IPS-18a (cell line): ENCODE data around the gene RPL19.

Experiments
- H3K27ac ChIP-seq: one replicate; pipeline ENCODE4 v1.5.1; 2013; ENCODE audit warnings: low read length
- H3K27me3 ChIP-seq: one replicate; pipeline ENCODE4 v1.6.1; 2013; ENCODE audit warnings: mild to moderate bottlenecking, low read length; ENCODE audit not compliant: control insufficient read depth, insufficient read depth
- H3K36me3 ChIP-seq: one replicate; pipeline ENCODE4 v1.6.1; 2013; ENCODE audit warnings: low read depth, low read length; ENCODE audit not compliant: control insufficient read depth
- H3K4me1 ChIP-seq: one replicate; pipeline ENCODE4 v1.6.1; 2013; ENCODE audit warnings: low read depth, low read length; ENCODE audit not compliant: control insufficient read depth
- H3K4me3 ChIP-seq: one replicate; pipeline ENCODE4 v1.5.1; 2013; ENCODE audit warnings: low read length
- H3K9ac ChIP-seq: one replicate; pipeline ENCODE4 v1.6.1; 2013; ENCODE audit warnings: mild to moderate bottlenecking, low read length, moderate library complexity
- H3K9me3 ChIP-seq: one replicate; pipeline ENCODE4 v1.6.1; 2013; ENCODE audit warnings: low read depth, low read length; ENCODE audit not compliant: control insufficient read depth

The RPL19 gene

DNA sequence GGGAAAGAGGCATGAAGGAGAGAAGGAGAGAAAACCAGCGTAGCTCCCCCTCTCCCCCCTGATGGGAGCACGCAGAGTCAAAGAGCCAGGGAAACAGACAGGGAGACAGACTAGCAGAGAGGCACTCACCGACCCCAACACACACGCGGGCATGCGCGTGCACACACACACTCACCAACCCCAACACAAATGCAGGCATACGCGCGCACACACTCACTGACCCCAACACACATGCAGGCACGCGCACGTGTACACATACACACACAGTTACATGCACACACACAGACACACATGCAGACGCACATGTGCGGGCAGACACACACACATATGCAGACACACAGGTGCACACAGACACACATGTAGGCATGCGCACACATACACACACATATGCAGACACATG is 7.2 kb upstream of the RPL19 start:
- Histone ChIP-seq H3K36me3 (peaks cover 38% of the 10 kb centered on the region), H3K4me1 (peaks cover 21% of the 10 kb centered on the region), H3K27ac (no peak overlapping the region), H3K9me3 (no peaks in the 10 kb centered on the region), H3K4me3 (no peak overlapping the region), H3K27me3 (no peaks in the 10 kb centered on the region), H3K9ac (no peak overlapping the region)

DNA sequence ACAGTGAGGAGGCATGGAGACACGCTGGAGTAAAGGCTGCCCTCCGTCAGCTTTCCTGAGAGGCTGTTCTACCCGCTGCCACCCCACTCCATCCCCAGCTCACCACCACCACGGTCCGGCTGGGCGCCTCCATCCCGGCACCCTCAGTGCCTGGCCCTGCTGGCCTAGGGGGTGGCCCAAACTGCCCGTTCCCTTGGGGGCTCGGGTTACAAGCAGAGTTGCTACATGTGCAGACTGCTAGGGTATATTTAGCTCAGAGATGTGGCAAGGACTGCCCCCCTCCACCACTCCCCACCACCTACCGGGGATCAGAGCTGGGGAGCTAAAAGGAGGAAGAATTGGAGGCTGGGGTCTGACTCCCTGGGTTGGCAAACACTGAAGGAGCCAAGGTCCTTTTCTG is 6.7 kb upstream of the RPL19 start:
- H3K27ac ChIP-seq = no peak overlapping the region
- H3K9ac ChIP-seq = no peak overlapping the region

DNA sequence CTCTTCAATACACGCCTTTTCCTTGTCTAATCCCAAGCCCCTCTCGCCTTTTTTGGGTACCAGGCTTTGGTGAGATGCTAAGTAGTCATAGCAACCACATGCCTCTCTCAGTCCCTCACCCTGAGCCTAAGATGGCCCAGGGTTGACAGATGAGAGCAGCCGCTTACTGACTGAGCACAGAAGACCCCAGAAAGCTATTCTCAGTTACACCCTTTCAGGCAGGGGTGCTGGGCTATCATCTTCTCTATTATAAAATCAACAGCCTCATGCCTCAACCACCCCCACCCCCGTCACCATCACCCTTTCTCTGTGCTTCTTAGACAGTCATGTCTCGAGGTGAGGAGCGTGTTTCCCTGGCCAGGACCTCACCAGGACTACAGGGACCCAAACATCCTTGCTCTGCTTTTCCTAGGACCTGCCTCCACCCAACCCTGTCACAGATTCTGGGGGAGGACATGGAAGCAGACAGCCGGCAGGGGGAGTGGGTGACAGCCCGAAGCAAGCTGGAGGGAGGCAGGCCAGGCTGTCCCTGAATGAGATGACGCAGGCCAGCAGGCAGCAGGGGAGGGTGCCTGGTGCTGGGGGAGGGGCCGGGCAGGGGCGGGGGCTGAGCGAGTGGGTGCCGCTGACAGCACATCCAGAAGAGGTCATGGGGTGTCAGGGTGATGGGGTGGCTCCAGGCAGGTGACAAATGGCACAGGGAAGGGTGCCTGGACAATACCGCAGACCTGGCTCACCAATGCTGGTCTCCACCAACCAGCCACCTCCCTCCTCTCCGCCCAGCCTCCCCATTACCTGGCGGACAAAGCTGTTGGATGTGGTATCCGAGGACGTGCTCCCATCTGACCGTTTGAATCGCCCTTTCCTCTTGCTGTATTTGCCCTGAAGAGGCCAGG is 5.7 kb upstream of the RPL19 start:
- H3K27me3 ChIP-seq = no peaks in the 10 kb centered on the region
- no peak overlapping the region for H3K9ac ChIP-seq
- H3K36me3 ChIP-seq = peaks cover 31% of the 10 kb centered on the region
- no peak overlapping the region for H3K27ac ChIP-seq
- H3K4me1 ChIP-seq = peaks cover 24% of the 10 kb centered on the region
- no peaks in the 10 kb centered on the region for H3K9me3 ChIP-seq
- peak overlapping the region; percentile 81 for H3K4me3 ChIP-seq

More for the DNA sequence above, 6.7 kb upstream of the RPL19 start:
- Histone ChIP-seq H3K36me3 (peaks cover 34% of the 10 kb centered on the region), H3K4me3 (no peak overlapping the region), H3K27me3 (no peaks in the 10 kb centered on the region), H3K9me3 (no peaks in the 10 kb centered on the region), H3K4me1 (peaks cover 24% of the 10 kb centered on the region)

DNA sequence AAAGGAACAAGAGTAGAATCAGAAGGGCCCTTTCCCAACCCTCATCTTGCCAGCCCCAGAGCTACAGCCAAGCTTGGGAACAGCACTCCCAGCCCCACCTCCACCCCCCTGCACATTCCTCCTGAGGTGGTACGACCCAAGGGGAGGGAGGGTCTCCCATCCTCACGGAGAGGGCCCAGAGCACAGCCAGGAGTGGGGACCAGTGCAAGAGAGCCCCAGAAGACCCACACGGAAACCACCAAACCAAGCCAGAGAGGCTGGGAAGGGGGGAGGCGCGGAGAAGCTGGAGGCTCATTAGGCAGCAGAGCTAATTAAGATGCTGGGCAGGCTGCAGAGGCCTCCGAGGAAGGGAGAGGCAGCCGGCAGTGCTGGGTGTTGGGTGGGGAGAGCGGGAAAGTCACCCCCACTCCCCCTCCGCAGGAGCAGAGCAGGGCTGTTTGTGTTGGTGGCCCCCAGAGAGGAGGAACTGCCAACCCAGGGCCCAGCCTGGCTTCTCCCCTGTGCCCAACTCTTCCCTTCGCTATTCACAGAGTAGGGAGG is 5.0 kb upstream of the RPL19 start:
- Histone ChIP-seq H3K9me3 (no peaks in the 10 kb centered on the region), H3K9ac (no peak overlapping the region), H3K27me3 (no peaks in the 10 kb centered on the region), H3K27ac (no peak overlapping the region), H3K4me3 (peak overlapping the region; percentile 81), H3K4me1 (peaks cover 24% of the 10 kb centered on the region), H3K36me3 (peaks cover 31% of the 10 kb centered on the region)

DNA sequence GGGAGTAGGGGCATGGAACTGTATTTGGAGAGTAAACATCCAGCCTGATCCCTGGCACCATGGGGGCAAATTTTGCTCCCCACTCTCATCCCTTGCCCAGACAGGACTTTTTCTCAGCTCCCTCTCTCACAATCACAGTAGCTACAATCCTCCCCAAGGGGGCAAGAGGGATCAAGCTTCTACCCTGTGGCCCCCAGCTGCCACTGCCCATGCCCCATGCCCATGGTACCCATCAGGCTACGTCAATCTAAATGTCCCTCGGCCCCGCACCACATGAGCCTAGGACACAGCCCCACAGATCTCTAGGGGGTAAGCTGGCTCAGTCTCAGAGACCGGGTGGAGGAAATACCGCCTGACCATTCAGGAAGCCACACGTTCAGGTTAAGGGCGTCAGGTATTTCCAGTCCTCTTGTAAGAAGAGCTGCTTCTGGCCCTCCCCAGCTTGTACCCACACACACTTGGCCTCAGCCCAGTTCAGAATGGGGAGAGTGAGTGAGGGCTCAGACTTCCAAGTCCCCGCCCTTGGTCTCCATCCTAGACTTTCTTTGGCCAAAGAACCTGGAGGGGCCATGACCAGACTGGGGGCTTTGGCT is 4.4 kb upstream of the RPL19 start:
- Histone ChIP-seq H3K4me1 (peaks cover 24% of the 10 kb centered on the region), H3K9ac (no peak overlapping the region), H3K27ac (no peak overlapping the region), H3K9me3 (no peaks in the 10 kb centered on the region), H3K4me3 (peak overlapping the region; percentile 81), H3K36me3 (peaks cover 31% of the 10 kb centered on the region), H3K27me3 (no peaks in the 10 kb centered on the region)

DNA sequence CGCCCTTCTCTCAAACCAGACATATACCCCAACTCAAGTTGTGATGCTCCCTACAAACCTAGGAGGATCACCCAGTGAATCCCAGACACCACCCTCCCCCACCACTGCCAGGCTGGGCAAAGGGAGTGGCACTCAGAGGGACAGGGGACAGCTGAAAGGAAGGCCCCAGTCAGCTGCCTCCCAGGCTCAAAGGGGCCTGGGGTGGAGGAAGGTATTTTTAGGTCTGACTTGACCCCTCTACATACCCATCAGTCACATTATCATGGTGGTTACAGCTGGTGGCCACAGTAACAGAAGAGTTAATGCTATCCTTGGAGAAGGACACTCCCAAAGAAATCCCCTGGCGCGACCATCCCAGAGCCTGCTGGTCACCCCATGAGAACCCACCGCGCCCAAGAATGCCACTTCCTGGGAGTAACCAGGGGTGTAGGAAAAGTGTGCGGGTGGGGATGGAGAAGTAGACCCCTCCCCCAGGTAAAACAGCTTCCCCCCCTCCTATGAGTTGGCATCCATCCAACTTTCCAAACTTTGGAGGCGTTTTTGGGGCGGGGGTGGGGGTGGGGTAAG is 3.8 kb upstream of the RPL19 start:
- H3K9ac ChIP-seq = peak overlapping the region; percentile 5
- H3K27ac ChIP-seq = no peak overlapping the region

DNA sequence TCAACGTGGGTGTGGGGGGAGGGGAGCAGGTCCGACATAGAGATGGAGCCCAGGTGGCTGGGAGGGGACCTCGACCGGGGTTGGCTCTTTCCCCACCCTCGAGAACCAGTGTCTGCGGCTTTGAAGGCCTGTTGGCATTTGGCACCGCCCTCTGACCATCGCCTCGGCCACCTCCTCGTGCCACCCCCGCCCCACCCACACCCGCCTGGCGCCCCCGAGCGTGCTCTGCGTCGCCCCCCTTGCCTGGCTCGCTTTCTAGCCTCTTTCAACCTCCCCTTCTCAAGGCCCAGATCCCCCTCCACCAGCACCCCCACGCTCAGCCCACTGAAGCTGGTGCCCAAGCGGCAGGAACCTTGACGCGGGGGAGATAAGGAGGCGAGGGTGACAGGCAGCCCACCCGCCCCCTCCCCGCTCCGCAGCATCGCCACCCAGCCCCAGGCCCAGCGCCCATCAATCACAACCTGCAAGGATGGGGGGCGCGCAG is 3.2 kb upstream of the RPL19 start:
- H3K4me1 ChIP-seq = peaks cover 31% of the 10 kb centered on the region
- no peaks in the 10 kb centered on the region for H3K9me3 ChIP-seq
- H3K36me3 ChIP-seq = peaks cover 35% of the 10 kb centered on the region
- peak overlapping the region; percentile 81 for H3K4me3 ChIP-seq
- peak overlapping the region; percentile 48 for H3K9ac ChIP-seq
- no peaks in the 10 kb centered on the region for H3K27me3 ChIP-seq
- H3K27ac ChIP-seq = no peak overlapping the region

More for the DNA sequence above, 3.8 kb upstream of the RPL19 start:
- H3K36me3 ChIP-seq = peaks cover 35% of the 10 kb centered on the region
- H3K4me1 ChIP-seq = peaks cover 28% of the 10 kb centered on the region
- H3K4me3 ChIP-seq = peak overlapping the region; percentile 81
- no peaks in the 10 kb centered on the region for H3K27me3 ChIP-seq
- no peaks in the 10 kb centered on the region for H3K9me3 ChIP-seq

DNA sequence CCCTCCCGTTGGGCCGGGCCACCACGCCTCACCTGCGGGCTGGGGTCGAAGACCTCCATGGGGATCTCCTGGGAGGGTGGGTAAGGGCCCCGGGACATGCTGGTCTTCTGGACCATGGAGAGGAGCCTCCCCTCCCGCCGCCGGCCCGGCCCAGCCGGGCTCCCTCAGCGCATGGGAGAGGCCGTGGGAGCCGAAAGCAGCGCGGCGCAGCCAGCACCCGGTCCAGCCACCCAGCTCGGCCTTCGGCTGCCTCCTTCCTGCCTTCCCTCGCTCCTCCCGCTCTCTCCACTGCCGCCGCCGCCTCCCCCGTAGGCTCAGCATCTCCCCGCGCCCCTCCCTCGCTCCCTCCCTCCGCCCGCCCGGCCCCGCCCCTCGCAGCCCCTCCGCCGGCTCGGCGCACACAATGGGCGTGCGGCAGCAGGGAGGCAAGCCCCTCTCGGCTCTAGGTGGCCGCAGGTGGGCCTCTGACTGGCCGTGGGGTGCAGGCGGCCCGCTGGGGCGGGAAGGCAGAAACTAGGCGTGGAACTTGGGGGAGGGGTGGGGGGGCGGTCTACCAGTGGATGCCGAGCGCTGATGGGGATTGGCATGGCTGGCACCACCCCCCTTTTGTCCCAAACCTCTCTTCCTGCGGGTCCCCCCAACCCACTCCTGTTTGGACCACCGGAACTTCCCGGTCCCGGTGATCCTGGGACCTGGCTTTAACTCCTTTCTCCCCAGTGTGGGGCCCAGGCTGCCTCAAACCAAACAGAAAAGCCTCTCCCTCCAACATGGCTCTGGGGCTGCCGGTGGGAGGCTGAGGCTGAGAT is 2.5 kb upstream of the RPL19 start, which contains the start of gene CACNB1:
Gene CACNB1 (minus strand): TSS at position 290 of the 806 bp plus-strand sequence. CDS start 174 bp downstream, at position 116.
- no peaks in the 10 kb centered on the region for H3K27me3 ChIP-seq
- no peaks in the 10 kb centered on the region for H3K9me3 ChIP-seq
- H3K27ac ChIP-seq = no peak within 1 kb of the TSS
- H3K4me1 ChIP-seq = peaks cover 34% of the 10 kb centered on the region
- H3K4me3 ChIP-seq = peak within 1 kb of the TSS; percentile 81
- peaks cover 35% of the 10 kb centered on the region for H3K36me3 ChIP-seq
- H3K9ac ChIP-seq = peak within 1 kb of the TSS; percentile 48

DNA sequence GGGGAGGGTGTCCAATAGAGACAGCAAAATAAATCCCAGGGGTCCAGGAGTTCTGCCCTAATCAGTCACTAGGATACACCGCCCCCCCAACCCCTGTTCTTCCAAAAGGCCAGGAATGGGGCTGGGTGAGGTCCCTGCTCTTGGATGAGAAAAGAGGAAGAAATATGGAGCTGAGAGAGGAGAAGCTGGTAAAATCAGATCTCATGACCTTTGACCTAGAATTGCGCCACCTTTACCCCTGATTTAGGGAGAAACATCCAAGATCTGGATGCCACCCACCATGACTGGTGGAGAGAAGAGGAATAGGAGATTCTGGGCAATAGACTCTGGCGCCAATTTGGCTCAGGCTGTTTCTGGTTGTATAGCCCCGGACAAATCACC is 1.9 kb upstream of the RPL19 start:
- peaks cover 34% of the 10 kb centered on the region for H3K4me1 ChIP-seq
- H3K9me3 ChIP-seq = no peaks in the 10 kb centered on the region
- no peaks in the 10 kb centered on the region for H3K27me3 ChIP-seq
- peak overlapping the region; percentile 81 for H3K4me3 ChIP-seq
- no peak overlapping the region for H3K27ac ChIP-seq
- H3K36me3 ChIP-seq = peaks cover 35% of the 10 kb centered on the region
- H3K9ac ChIP-seq = peak overlapping the region; percentile 33

DNA sequence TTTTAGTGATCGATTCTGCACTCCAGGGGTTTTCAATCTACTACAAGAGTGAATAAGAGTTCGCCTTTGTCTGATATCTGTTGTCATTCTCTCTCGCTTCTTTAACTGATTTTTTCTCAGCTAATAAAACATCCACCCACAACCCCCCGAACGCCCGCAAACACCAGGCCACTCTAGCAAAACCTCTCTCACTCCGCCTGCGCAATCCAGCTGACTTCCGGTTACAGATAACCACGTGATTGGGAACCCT is 338 bp upstream of the RPL19 start:
- Histone ChIP-seq H3K9ac (peak overlapping the region; percentile 97), H3K9me3 (no peaks in the 10 kb centered on the region), H3K27me3 (no peaks in the 10 kb centered on the region), H3K4me3 (peak overlapping the region; percentile 100), H3K4me1 (peaks cover 32% of the 10 kb centered on the region), H3K27ac (peak overlapping the region; percentile 99), H3K36me3 (peaks cover 41% of the 10 kb centered on the region)
